GM12878 (cell line): ENCODE results near the gene BBX. TPM values are rescaled to one million over a fixed set of nuclear protein-coding genes. Genes with fewer than 3 reads are reported as not detected.
A peak's percentile ranks its signal among the peaks of the same experiment; 100 is the strongest.
"Not testable (repeated sequence)": the region's sequence is repeated elsewhere in the genome, so short reads cannot be mapped to it uniquely, and the experiment has no call there.

Experiments used
- ATAC-seq: fragments of 200-7000 bp; cut with Tn5 transposase; 3 replicates; pipeline ENCODE4 v1.9.1; 2020; ENCODE audit warnings: mild to moderate bottlenecking, moderate library complexity
- BruUV-seq: library from RNA; stranded (reverse); fragments of 400-500 nt; replicated peaks from 2 replicates; lab custom pipeline; 2021; lab: Mats Ljungman, UMichigan
- CTCF ChIA-PET: fragments of 300-600 bp; sonication (Branson Sonifier 250); formaldehyde crosslinking; extraction: SDS; loops from one replicate; lab custom pipeline; 2021; ENCODE audit warnings: inconsistent platforms; lab: Yijun Ruan, JAX
- POLR2A ChIA-PET: fragments of 350-600 bp; formaldehyde crosslinking; extraction: SDS; loops from one replicate; lab custom pipeline; 2021; ENCODE audit warnings: inconsistent platforms; lab: Charles Lee
- RAD21 ChIA-PET: fragments of 300-600 bp; sonication (Branson Sonifier 250); formaldehyde crosslinking; loops from one replicate; lab custom pipeline; 2023; ENCODE audit warnings: antibody characterized with exemption; ENCODE audit not compliant: unreplicated experiment; lab: Charles Lee
- SMC1A ChIA-PET: fragments of 300-600 bp; sonication (Branson Sonifier 250); formaldehyde crosslinking; loops from one replicate; lab custom pipeline; 2023; ENCODE audit not compliant: unreplicated experiment, uncharacterized antibody; lab: Charles Lee
- DNase-seq: peaks from one replicate; pipeline ENCODE4 v3.0.0-alpha.2; 2011; ENCODE audit warnings: low read depth, low spot score
- FAIRE-seq: peaks from 3 replicates; lab custom pipeline; 2011; peaks lifted over from hg19 to GRCh38; lab: Jason Lieb, UNC
- H2AFZ ChIP-seq: 2 replicates; pipeline ENCODE4 v1.6.0; 2011; ENCODE audit warnings: low read depth, low read length, control low read depth; ENCODE audit not compliant: control insufficient read depth
- H3K27ac ChIP-seq: 2 replicates; pipeline ENCODE4 v1.5.1; 2011; ENCODE audit warnings: control low read depth; ENCODE audit not compliant: control insufficient read depth, insufficient read depth
- H3K27me3 ChIP-seq, 2 experiments: replicated peaks in 1 of 2; 2 replicates each; pipeline versions ENCODE4 v1.6.0 to v1.6.1; 2011; ENCODE audit warnings: low read length in 1 of 2; ENCODE audit not compliant: control insufficient read depth in 2 of 2, insufficient read depth in 2 of 2
- H3K36me3 ChIP-seq, 2 experiments: 2 replicates each; pipeline ENCODE4 v1.5.1; 2011; ENCODE audit warnings: low read length in 1 of 2; ENCODE audit not compliant: control insufficient read depth in 2 of 2, insufficient read depth in 2 of 2
- H3K4me1 ChIP-seq: 2 replicates; pipeline ENCODE4 v1.6.1; 2011; ENCODE audit warnings: mild to moderate bottlenecking, low read length, moderate library complexity, mixed read lengths; ENCODE audit not compliant: control insufficient read depth, insufficient read depth
- H3K4me2 ChIP-seq: 2 replicates; pipeline ENCODE4 v1.6.0; 2011; ENCODE audit warnings: control low read depth; ENCODE audit not compliant: control insufficient read depth, insufficient read depth
- H3K4me3 ChIP-seq: fragments of 200-600 bp; sonication (generic); 2 replicates; pipeline ENCODE4 v1.5.1; 2016
- H3K79me2 ChIP-seq: 2 replicates; pipeline ENCODE4 v1.6.0; 2011; ENCODE audit warnings: low read length; ENCODE audit not compliant: control insufficient read depth, insufficient read depth
- H3K9ac ChIP-seq: 2 replicates; pipeline ENCODE4 v1.8.0; 2011; ENCODE audit warnings: low read length, control low read depth, mixed read lengths; ENCODE audit not compliant: control insufficient read depth, insufficient read depth
- H3K9me3 ChIP-seq: replicated peaks from 3 replicates; pipeline ENCODE4 v1.5.1; 2011; ENCODE audit warnings: mild to moderate bottlenecking, low read length; ENCODE audit not compliant: control insufficient read depth, insufficient read depth
- H4K20me1 ChIP-seq: 2 replicates; pipeline ENCODE4 v1.6.0; 2011; ENCODE audit not compliant: control insufficient read depth, insufficient read depth
- BMI1 ChIP-seq: fragments of 450-650 bp; IDR thresholded peaks from 2 replicates; pipeline ENCODE4 v1.6.1; 2016; ENCODE audit warnings: mild to moderate bottlenecking, moderate library complexity, borderline replicate concordance
- CEBPB ChIP-seq, 2 experiments: fragments of 150-350 bp in 1 of 2; IDR thresholded peaks; 2 replicates each; pipeline ENCODE4 v1.6.1; 2012 to 2014; ENCODE audit warnings: low read depth in 2 of 2, low read length in 2 of 2, borderline replicate concordance in 1 of 2, inconsistent platforms in 1 of 2
- CREM ChIP-seq: IDR thresholded peaks from 2 replicates; pipeline ENCODE4 v1.6.1; 2014; ENCODE audit warnings: antibody characterized with exemption, low read depth
- GATAD2B ChIP-seq: fragments of 450-650 bp; conservative IDR thresholded peaks from 2 replicates; pipeline ENCODE4 v1.6.1; 2017; ENCODE audit warnings: low read depth, mild to moderate bottlenecking, moderate library complexity
- IRF4 ChIP-seq: IDR thresholded peaks from 2 replicates; pipeline ENCODE4 v1.6.1; 2011; ENCODE audit warnings: low read depth, low read length
- KDM1A ChIP-seq: fragments of 200-600 bp; sonication (generic); IDR thresholded peaks from 2 replicates; pipeline ENCODE4 v1.6.1; 2016; ENCODE audit warnings: borderline replicate concordance
- MEF2A ChIP-seq: IDR thresholded peaks from 2 replicates; pipeline ENCODE4 v1.6.1; 2011; ENCODE audit warnings: low read depth, mild to moderate bottlenecking, low read length, moderate library complexity; ENCODE audit not compliant: insufficient read depth
- NR2F1 ChIP-seq: fragments of 450-650 bp; conservative IDR thresholded peaks from 2 replicates; pipeline ENCODE4 v1.6.1; 2017; ENCODE audit warnings: mild to moderate bottlenecking
- PAX5 ChIP-seq: IDR thresholded peaks from 2 replicates; pipeline ENCODE4 v1.6.1; 2011; ENCODE audit warnings: low read depth, low read length, borderline replicate concordance
- PRDM15 ChIP-seq: fragments of 450-650 bp; formaldehyde crosslinking; IDR thresholded peaks from 2 replicates; pipeline ENCODE4 v1.4.0; 2020; ENCODE audit warnings: mild to moderate bottlenecking, moderate library complexity
- YBX1 ChIP-seq: fragments of 450-650 bp; IDR thresholded peaks from 2 replicates; pipeline ENCODE4 v1.6.1; 2016; ENCODE audit warnings: antibody characterized with exemption
- YY1 ChIP-seq: IDR thresholded peaks from 2 replicates; pipeline ENCODE4 v1.6.1; 2011; ENCODE audit warnings: low read depth, mild to moderate bottlenecking, low read length
- WGBS: methylation state at CpG from one replicate; pipeline ENCODE4 v1.1.6; 2016; ENCODE audit warnings: low lambda C conversion rate; ENCODE audit not compliant: insufficient replicate concordance, insufficient coverage; ENCODE audit errors: missing lambda C conversion rate; 5-methylcytosine and 5-hydroxymethylcytosine counted together
- in situ Hi-C: fragments of 300-500 bp; cut with MboI; formaldehyde crosslinking; loops from 9 replicates; pipeline ENCODE4 v1.14.3; 2018; ENCODE audit warnings: mixed read lengths
- intact Hi-C: fragments of 100-400 bp; cut with micrococcal nuclease; formaldehyde crosslinking; loops from one replicate; pipeline ENCODE4 v1.14.2; 2022; ENCODE audit not compliant: unreplicated experiment
- polyA plus RNA-seq, 11 experiments: library from polyadenylated mRNA; depleted of rRNA in 4 of 11; unstranded in 6 of 11; stranded (reverse) in 5 of 11; fragments of >200 nt; fragmentation: Nextera tagmentation in 4 of 11; fragmentation: Illumina TruSeq in 1 of 11; extraction: Ambion mirVana in 4 of 11; extraction: Trizol in 1 of 11; gene quantifications; 1 replicate in 1 of 11; 2 replicates in 10 of 11; pipeline versions ENCODE4 v1.2.1 to v1.2.3, GENCODE V29; 2011 to 2016; ENCODE audit warnings: inconsistent platforms in 2 of 11, missing spikeins in 2 of 11, low read depth in 1 of 11
- total RNA-seq, 4 experiments: library from RNA; depleted of rRNA in 3 of 4; stranded (reverse); fragments of >200 nt in 3 of 4; fragmentation: Illumina TruSeq in 1 of 4; extraction: Trizol in 1 of 4; gene quantifications; 2 replicates each; pipeline versions ENCODE4 v1.2.1 to v1.2.3, GENCODE V29; 2013 to 2021

The BBX gene
- total and polyA plus RNA-seq, 10 of the 15 experiments (the other 5 are each of a cell fraction or from before 2014, with no cell fraction given) = 13.3 to 38.5 (median 32.0) TPM

- ATAC-seq, intact Hi-C loops, H2AFZ ChIP-seq, DNase-seq, SMC1A ChIA-PET, H3K4me1 ChIP-seq, H3K4me3 ChIP-seq, H3K79me2 ChIP-seq, H3K36me3 ChIP-seq, in situ Hi-C loops, CTCF ChIA-PET, RAD21 ChIA-PET, FAIRE-seq, POLR2A ChIA-PET, H3K9me3 ChIP-seq, H3K27me3 ChIP-seq, H4K20me1 ChIP-seq, H3K27ac ChIP-seq, BruUV-seq, H3K4me2 ChIP-seq: not testable (repeated sequence)
- 97% methylated on average over 22 of the region's 23 CpGs for WGBS
- H3K9ac ChIP-seq = peak overlapping the region; percentile 16; the same call in 1 of the 2 replicates
- peak; percentile 12; the same call in 1 of the 2 replicates for TF ChIP-seq YY1
Measured at GRCh38 chr3:107697855-107698254, 175.1 kb downstream of the BBX start.

- no peak overlapping the region for H3K27ac ChIP-seq
- H4K20me1 ChIP-seq = no peaks in the 10 kb centered on the region
- FAIRE-seq (no peak), ATAC-seq (no peak), DNase-seq (no peak)
- no peak overlapping the region for H2AFZ ChIP-seq
- no peaks in the 10 kb centered on the region for H3K36me3 ChIP-seq
- ChIA-PET SMC1A (interaction anchor here (1.3 to 1.5 kb wide), 2 partner anchors 10 to 23 kb away, joined by 3 to 10 read pairs; no protein-coding TSS in a partner anchor), POLR2A (no interaction called here), CTCF (interaction anchor here (1.1 to 1.4 kb wide), 3 partner anchors 9 to 24 kb away, joined by 4 to 7 read pairs (median 5); no protein-coding TSS in a partner anchor), RAD21 (no interaction called here)
- no TSS peak for BruUV-seq
- no peak overlapping the region for H3K4me3 ChIP-seq
- in situ Hi-C loops = no loop called here
- no peaks in the 10 kb centered on the region for H3K9me3 ChIP-seq
- intact Hi-C loops = no loop called here
- 95% methylated on average over 2 of the region's 2 CpGs for WGBS
- H3K79me2 ChIP-seq = no peaks in the 10 kb centered on the region
- H3K4me1 ChIP-seq = no peaks in the 10 kb centered on the region
- H3K27me3 ChIP-seq = no peaks in the 10 kb centered on the region
- H3K4me2 ChIP-seq = no peak overlapping the region
- no peak overlapping the region for H3K9ac ChIP-seq
- TF ChIP-seq BMI1 (no peak), IRF4 (no peak), MEF2A (no peak), NR2F1 (no peak), KDM1A (no peak), CREM (no peak), PRDM15 (CRISPR knock-in tag) (no peak), GATAD2B (no peak), YBX1 (no peak), PAX5 (no peak), CEBPB (IDR thresholded peaks at IDR 0.05; ENCODE audit: borderline replicate concordance in 1 of 2, low read depth in 2 of 2, low read length in 2 of 2) (no peak)
Measured at GRCh38 chr3:107699682-107700081, 176.9 kb downstream of the BBX start.
